Muscle of leg (tissue), 11 donors: ENCODE measurements around the gene SLC39A11. TPM values are rescaled to one million over a fixed set of nuclear protein-coding genes. Genes with fewer than 3 reads are reported as not detected.

ENCODE experiments used
- DNase-seq: peaks from one replicate; pipeline ENCODE4 v3.0.0; 2013
- H3K27ac ChIP-seq: one replicate; pipeline ENCODE4 v1.5.1; 2013; ENCODE audit warnings: mild to moderate bottlenecking, low read length, control low read depth
- H3K27me3 ChIP-seq: one replicate; pipeline ENCODE4 v1.6.1; 2013; ENCODE audit warnings: low read length; ENCODE audit not compliant: control insufficient read depth, insufficient read depth
- H3K36me3 ChIP-seq: one replicate; pipeline ENCODE4 v1.6.1; 2013; ENCODE audit warnings: low read length; ENCODE audit not compliant: control insufficient read depth, insufficient read depth
- H3K4me1 ChIP-seq: one replicate; pipeline ENCODE4 v1.6.1; 2013; ENCODE audit warnings: low read length; ENCODE audit not compliant: control insufficient read depth, insufficient read depth
- H3K4me3 ChIP-seq: one replicate; pipeline ENCODE4 v1.5.1; 2013; ENCODE audit warnings: low read length, control low read depth
- H3K9me3 ChIP-seq: replicated peaks from 2 replicates; pipeline ENCODE4 v1.6.1; 2013; ENCODE audit warnings: low read depth, low read length; ENCODE audit not compliant: control insufficient read depth
- WGBS: methylation state at CpG from one replicate; pipeline ENCODE4 v1.1.5; 2013; ENCODE audit warnings: missing lambda C conversion rate; ENCODE audit not compliant: insufficient coverage; 5-methylcytosine and 5-hydroxymethylcytosine counted together
- polyA plus RNA-seq, 8 donors: library from polyadenylated mRNA; unstranded; fragments of 120-200 nt; gene quantifications; one replicate each; pipeline versions ENCODE4 v1.2.1 to v1.2.3, GENCODE V29; 2013; ENCODE audit warnings: inconsistent platforms in 1 of 8, low replicate concordance in 1 of 8; ENCODE audit not compliant: insufficient read length in 8 of 8, insufficient read depth in 1 of 8
- total RNA-seq: library from RNA; stranded (reverse); fragments of 120-200 nt; gene quantifications from one replicate; pipeline ENCODE4 v1.2.4, GENCODE V29; 2013

Gene SLC39A11
- total and polyA plus RNA-seq, 9 donors: 8.7 to 13.6 (median 10.0) TPM

- Histone ChIP-seq H3K36me3 (no peaks in the 10 kb centered on the region), H3K9me3 (peaks cover 3% of the 10 kb centered on the region), H3K27me3 (no peaks in the 10 kb centered on the region), H3K4me3 (no peak overlapping the region), H3K27ac (no peak overlapping the region), H3K4me1 (no peaks in the 10 kb centered on the region)
- no CpG with 5 or more reads among the region's 3 CpGs for WGBS
- peak; percentile 10 for DNase-seq
These were observed 280.4 kb downstream of the SLC39A11 start for GRCh38 chr17:72811976-72812687.

- WGBS: no CpG with 5 or more reads among the region's 1 CpG
- H3K27ac ChIP-seq: no peak overlapping the region
- no peak overlapping the region for H3K4me3 ChIP-seq
- no peaks in the 10 kb centered on the region for H3K36me3 ChIP-seq
- no peaks in the 10 kb centered on the region for H3K27me3 ChIP-seq
- no peaks in the 10 kb centered on the region for H3K4me1 ChIP-seq
- DNase-seq: no peak
- H3K9me3 ChIP-seq: peaks cover 3% of the 10 kb centered on the region
These were observed 281.4 kb downstream of the SLC39A11 start for GRCh38 chr17:72810991-72811508.

DNA sequence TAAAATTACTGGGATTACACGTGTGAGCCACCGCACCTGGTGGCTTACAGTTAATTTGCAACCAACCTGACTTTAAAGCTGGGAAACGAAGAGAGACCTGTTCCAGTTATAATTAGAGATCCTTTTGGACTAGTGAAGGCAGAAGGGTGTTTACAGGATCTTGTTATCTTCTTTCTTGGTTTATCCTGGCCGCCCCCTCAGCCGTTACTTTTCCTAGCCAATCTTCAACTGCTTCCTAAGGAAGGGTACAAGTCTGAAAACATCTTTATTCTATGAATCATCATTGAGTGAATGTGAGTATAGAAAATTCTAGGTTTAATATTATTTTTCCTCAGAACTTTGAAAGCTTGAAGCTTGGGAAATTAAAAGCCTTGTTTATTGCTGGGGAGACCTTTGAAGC is 286.5 kb downstream of the SLC39A11 start:
- Histone ChIP-seq H3K4me3 (no peak overlapping the region), H3K9me3 (peaks cover under 1% of the 10 kb centered on the region), H3K4me1 (no peaks in the 10 kb centered on the region), H3K27ac (no peak overlapping the region), H3K27me3 (no peaks in the 10 kb centered on the region), H3K36me3 (no peaks in the 10 kb centered on the region)
- WGBS: no CpG with 5 or more reads among the region's 5 CpGs
- DNase-seq: no peak

GRCh38 chr17:72804949-72805707 is 287.4 kb downstream of the SLC39A11 start:
- Histone ChIP-seq H3K27me3 (no peaks in the 10 kb centered on the region), H3K4me3 (no peak overlapping the region), H3K9me3 (peaks cover 2% of the 10 kb centered on the region), H3K4me1 (no peaks in the 10 kb centered on the region), H3K36me3 (no peaks in the 10 kb centered on the region), H3K27ac (no peak overlapping the region)
- 72% methylated on average over 5 of the region's 9 CpGs for WGBS
- no peak for DNase-seq

- DNase-seq: no peak
- H3K27ac ChIP-seq: no peak overlapping the region
- no peaks in the 10 kb centered on the region for H3K36me3 ChIP-seq
- H3K4me3 ChIP-seq: no peak overlapping the region
- H3K9me3 ChIP-seq: peaks cover 6% of the 10 kb centered on the region
- 75% methylated on average over 8 of the region's 8 CpGs for WGBS
- H3K4me1 ChIP-seq: no peaks in the 10 kb centered on the region
- H3K27me3 ChIP-seq: no peaks in the 10 kb centered on the region
These were observed 289.8 kb downstream of the SLC39A11 start for GRCh38 chr17:72802726-72803125.

GRCh38 chr17:72797142-72797541 is 295.3 kb downstream of the SLC39A11 start:
- no peak overlapping the region for H3K4me3 ChIP-seq
- no peak for DNase-seq
- no CpG with 5 or more reads among the region's 2 CpGs for WGBS
- H3K36me3 ChIP-seq: no peaks in the 10 kb centered on the region
- peaks cover 7% of the 10 kb centered on the region for H3K9me3 ChIP-seq
- no peak overlapping the region for H3K27ac ChIP-seq
- no peaks in the 10 kb centered on the region for H3K27me3 ChIP-seq
- H3K4me1 ChIP-seq: no peaks in the 10 kb centered on the region

DNA sequence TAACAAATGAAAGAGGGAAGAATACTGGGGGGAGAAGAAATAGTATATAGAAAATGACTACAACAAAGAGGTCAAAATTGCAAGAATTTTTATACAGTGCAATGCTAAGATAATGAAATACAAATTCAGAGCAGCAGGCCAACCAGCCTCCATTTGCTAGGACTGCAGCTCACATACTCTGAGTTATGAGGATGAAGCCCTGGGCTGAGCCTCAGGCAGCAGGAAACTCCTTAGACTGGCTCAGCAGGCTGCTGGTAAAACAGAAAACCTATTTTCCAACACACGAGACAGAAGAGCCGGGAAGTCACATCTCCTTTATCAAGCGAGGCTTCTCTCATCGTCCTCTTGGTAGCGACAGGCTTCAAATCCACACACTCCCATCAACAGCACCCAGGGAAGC is 296.5 kb downstream of the SLC39A11 start:
- H3K9me3 ChIP-seq: peaks cover 10% of the 10 kb centered on the region
- DNase-seq: no peak

DNA sequence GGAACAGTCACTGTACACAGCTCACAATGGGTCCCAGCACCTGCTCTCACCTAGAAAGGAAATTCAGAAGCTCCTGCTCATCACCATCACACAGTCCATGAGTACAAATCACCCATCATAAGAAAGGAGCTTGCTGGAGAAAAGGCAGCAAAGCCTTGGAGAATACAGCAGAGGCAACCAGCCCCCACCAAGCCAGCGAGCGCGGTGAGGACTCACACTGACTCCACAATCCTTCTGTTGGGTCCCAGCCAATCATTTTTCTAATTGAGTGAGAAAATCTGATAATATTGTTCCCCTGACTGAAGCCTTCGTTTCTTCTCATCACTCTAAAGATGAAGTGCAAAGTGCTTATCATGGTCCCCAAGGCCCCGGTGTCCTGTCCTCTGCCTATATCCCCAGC is 298.3 kb downstream of the SLC39A11 start:
- H3K4me3 ChIP-seq: no peak overlapping the region
- no peak overlapping the region for H3K27ac ChIP-seq
- H3K4me1 ChIP-seq: no peaks in the 10 kb centered on the region
- no peaks in the 10 kb centered on the region for H3K36me3 ChIP-seq
- H3K9me3 ChIP-seq: peaks cover 5% of the 10 kb centered on the region
- DNase-seq: no peak
- WGBS: no CpG with 5 or more reads among the region's 5 CpGs
- H3K27me3 ChIP-seq: no peaks in the 10 kb centered on the region

More for the DNA sequence above, 296.5 kb downstream of the SLC39A11 start:
- no peak overlapping the region for H3K27ac ChIP-seq
- no peak overlapping the region for H3K4me3 ChIP-seq
- no peaks in the 10 kb centered on the region for H3K36me3 ChIP-seq
- no peaks in the 10 kb centered on the region for H3K4me1 ChIP-seq
- WGBS: 28% methylated on average over 2 of the region's 5 CpGs
- no peaks in the 10 kb centered on the region for H3K27me3 ChIP-seq

DNA sequence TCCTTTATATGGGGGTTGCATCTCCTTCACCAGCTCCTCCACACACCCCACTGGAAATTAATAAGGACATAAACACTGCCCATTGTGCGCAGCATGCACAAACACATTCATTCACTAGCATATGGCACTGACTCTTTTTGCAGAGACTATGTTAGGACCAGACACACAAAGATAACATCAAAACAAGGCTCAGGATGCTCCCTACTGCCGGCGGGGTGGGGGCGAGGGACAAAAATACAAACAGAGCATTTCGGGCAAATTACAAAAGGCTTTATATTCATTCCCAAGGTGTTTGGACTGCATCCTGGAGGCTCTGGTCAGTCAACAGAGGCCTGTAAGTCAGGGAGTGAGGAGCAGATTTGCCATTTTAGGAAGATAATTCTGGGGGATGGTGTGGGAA is 299.7 kb downstream of the SLC39A11 start:
- WGBS: 100% methylated on average over 1 of the region's 5 CpGs

GRCh38 chr17:72790190-72790589 is 302.3 kb downstream of the SLC39A11 start:
- Histone ChIP-seq H3K9me3 (peaks cover 3% of the 10 kb centered on the region), H3K4me3 (no peak overlapping the region), H3K27ac (no peak overlapping the region), H3K4me1 (no peaks in the 10 kb centered on the region), H3K27me3 (no peaks in the 10 kb centered on the region), H3K36me3 (no peaks in the 10 kb centered on the region)
- no peak for DNase-seq
- WGBS: 90% methylated on average over 2 of the region's 3 CpGs

More for the DNA sequence above, 299.7 kb downstream of the SLC39A11 start:
- Histone ChIP-seq H3K9me3 (peaks cover 3% of the 10 kb centered on the region), H3K4me1 (no peaks in the 10 kb centered on the region), H3K27me3 (no peaks in the 10 kb centered on the region), H3K4me3 (no peak overlapping the region), H3K27ac (no peak overlapping the region), H3K36me3 (no peaks in the 10 kb centered on the region)
- DNase-seq: no peak
